HG02798 (cell line): ENCODE measurements around the gene CRYBG2.

Source experiments
- ATAC-seq: cut with Tn5 transposase; IDR thresholded peaks from one replicate; pipeline ENCODE4 v1.9.1; 2021; ENCODE audit warnings: mild to moderate bottlenecking; ENCODE audit not compliant: unreplicated experiment, poor library complexity

CRYBG2 gene

DNA sequence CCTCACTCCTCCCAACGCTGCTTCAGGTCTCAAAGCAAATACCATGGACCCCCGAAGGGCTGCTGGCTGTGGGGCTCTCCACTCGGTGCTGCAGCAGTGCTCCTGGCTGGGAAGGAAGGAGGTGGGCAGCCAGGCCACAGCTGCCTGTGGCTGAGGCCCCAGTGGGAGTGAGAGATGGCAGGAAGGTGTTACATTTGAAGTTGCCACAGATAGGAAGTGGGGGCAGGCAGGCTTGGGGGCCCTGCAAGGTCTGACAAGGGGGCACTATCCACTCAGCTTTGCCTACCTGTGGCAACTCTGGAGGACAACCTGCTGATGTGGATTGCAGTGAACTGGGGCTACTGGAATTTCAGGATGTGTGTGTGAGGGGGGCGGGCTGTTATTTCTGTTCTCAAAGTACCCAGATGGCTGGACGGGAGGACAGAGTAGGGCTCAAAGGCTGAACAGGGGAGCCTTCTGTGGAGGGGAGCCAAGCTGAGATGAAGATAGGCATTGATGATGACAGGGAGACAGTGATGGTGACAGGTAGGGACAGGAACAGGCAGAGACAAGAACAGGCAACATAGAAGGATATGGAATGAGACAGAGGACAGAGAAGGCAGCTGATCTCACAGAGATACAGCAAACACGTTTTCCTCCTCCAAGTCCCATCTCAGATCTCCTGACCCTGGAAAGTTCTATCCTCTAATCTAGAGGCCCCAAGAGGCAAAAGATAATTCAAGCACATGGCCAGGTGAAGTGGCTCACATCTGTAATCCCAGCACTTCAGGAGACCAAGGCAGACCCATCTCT, 16.9 kb upstream of the CRYBG2 start:
- ATAC-seq, result no peak

DNA sequence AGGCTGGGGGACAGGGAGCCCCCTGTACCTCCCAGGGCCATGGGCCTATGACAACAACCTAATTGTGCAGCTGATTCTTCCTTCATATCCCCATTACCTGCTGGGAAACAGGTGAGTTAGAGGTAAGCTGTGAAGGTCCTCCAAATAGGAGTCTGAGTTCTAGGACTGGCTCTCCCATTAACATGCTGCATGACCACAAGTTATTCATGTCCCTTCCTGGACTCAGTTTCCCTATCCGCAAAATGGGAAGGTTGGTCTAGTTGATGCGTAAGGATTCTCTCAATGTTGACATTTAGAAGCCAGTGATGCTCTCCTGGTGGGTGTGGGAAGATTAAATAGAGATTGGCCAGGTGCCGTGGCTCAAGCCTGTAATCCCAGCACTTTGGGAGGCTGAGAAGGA, 14.6 kb upstream of the CRYBG2 start:
- ATAC-seq, result no peak

DNA sequence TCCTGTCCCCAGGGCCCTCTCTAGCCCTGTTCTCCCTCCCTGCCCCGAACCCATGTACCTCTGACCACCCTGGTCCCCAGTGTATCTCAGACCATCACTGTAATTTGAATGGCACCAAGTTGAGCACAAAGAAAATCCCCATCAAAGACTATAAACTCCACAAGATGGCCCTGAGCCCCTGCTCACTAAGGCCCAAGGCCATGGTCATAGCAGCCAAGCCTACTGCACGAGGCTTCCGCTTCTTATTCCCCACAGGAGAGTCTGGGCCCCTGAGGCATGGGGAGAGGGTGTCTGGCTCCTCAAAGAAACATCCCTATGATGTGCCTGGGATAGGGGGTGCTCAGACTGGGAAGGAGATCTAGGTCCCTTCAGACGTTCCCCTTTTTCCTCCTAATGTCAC, 14.1 kb upstream of the CRYBG2 start:
- no peak for ATAC-seq

DNA sequence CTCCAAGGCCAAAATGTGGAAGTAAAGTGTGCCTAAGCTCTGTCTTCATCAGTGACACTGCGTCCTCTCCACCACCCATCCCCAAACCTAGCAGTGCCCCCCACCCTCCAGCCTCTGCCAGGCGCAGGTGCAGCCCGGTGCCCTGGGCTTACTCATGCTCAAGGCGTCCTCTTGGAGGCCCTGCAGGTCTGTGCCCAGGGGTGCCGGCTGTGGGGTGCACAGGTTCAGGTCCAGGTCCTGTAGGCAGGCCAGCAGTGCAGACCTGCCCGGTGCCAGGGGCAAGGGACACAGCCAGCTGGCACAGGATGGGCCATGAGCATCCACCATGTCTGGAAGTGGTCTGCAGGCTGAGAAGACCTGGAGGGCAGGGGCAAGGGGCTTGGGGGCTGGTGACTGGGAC, 13.5 kb upstream of the CRYBG2 start:
- no peak for ATAC-seq

DNA sequence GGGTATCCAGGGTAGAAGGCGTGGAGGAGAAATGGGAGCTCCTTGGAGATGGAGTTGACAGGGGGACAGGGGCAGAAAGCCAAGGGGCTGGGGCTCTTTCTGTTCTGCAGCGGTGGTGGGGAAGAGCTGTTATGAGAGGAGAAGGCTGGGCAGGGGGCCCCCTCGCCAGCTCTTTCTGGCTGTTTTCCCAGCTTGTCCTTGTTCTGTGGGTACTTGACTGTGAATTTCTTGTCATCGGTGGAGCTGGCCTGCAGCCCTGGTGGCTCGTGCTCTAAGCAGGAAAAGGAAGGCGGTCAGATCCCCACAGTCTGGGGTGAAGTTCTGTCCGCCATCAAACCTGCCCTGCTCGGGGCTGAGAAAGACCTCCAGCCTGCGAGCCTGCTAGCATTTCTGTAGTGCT, 11.0 kb upstream of the CRYBG2 start:
- no peak for ATAC-seq

DNA sequence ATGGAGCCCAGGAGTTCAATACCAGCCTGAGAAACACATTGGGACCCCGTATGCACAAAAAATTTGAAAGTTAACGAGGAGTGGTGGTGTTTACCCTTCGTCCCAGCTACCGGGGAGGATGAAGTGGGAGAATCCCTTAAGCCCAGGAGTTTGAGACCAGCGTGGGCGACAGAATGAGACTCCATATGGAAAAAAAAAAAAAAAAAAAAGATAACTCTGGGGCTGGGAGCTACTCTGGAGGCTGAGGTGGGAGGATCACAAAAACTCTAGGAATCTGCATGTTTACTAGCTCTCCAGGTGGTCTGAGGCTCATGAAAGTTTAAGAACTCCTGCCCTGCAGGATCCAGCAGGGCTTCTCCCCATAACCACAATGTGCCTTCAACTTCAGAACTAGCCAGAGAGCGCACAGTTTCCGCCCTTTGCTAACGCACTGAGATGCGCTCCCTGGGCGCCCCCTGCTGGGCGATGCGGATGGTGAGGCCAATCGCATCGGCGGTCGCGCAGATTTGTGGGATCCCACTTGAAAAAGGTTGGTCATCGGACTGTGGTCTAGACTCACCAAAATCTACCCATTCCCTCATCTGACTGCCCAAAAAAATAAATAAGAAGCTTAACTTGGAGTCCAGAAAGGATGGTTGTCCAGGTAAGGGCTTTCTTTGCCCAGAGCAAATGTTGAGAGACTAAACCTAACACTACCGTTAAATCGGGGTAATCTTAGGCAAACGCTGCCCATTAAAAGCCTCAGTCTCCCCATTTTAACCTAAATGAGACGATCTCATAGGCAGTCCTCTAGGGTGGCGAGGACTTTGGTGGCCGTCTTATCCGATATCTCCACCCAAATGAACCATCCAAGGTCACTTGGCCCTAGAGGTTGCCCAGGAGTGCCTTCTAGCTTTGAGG, 9.9 kb upstream of the CRYBG2 start:
- ATAC-seq, result peak; percentile 62

DNA sequence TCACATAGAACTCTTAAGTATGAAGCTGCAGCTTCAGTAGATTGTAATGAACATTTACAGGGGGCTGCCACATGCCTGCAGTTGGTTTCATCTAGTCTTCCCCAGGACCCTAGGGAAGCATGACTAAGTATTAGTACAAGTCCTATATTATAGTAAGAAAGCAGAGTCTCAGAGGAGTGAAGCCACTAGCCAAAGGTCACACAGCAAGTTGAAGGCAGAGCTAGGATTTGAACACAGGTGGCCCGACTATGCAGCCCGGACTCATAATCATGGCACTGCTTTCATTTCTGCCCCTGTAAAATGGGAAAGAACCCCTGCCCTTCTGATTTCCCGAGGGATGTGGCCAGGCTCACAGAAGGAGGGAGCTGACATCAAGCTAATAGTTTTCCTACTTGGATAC, 8.4 kb upstream of the CRYBG2 start:
- no peak for ATAC-seq

DNA sequence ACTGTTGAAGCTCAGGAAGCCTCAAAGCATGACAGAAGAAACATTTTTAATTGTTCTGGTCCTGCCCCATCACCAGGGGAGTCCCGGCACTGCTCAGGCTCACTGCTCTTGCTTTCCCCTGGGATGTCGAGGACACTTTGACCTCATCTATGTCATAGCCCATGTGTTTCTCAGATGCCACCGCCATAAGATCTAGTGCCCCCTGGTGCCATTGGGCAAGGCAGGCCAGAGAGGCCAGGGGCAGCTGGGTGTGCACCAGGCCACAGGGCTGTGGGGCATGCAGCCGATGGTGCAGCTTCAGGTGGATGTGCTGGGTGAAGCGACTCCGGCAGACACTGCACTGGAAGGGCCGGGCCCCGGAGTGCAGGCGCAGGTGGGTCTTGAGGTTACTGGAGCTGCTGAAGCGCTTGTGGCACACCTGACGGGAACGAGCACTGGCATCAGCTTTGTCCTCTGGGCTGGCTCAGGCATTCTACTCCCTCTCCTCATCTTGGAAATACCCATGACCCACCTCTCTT, 7.7 kb upstream of the CRYBG2 start:
- ATAC-seq, result no peak

DNA sequence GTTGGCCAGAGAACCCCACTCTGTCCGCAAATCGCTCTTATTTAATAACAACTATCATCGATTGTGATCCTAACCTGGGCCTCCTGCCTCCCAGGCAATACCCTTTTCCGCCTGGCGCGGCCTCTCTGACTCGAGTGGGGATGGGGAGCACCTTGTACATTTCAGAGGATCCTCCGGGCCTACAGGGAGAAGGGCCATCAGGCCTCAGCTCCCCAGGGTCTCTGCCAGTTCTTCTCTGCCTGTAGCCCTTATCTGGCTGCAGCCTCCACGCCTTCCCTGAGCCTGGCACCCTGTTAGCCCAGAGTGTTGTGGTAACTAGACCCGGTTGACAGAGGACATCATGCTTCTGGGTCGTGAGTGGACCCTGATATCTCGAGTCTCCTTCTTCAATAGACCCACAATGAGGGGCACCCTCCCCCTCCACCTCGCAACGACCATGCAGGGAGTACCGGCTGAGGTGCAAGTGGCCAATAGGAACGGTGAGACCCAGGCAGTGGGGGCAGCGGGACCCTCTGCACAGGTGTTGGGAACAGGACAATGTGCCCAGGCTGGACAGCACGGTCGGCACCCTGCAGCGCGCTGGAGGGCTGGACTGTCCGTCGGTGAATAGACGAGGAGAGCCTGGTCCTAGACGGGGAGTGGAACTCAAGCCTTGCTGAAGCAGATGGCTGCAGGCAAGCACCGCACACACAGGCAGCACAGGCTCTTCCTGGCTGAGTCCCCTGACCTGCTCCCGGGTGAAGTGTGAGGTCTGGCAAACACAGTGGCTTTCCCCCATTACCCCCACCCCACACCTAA, 7.1 kb upstream of the CRYBG2 start:
- ATAC-seq, result no peak

DNA sequence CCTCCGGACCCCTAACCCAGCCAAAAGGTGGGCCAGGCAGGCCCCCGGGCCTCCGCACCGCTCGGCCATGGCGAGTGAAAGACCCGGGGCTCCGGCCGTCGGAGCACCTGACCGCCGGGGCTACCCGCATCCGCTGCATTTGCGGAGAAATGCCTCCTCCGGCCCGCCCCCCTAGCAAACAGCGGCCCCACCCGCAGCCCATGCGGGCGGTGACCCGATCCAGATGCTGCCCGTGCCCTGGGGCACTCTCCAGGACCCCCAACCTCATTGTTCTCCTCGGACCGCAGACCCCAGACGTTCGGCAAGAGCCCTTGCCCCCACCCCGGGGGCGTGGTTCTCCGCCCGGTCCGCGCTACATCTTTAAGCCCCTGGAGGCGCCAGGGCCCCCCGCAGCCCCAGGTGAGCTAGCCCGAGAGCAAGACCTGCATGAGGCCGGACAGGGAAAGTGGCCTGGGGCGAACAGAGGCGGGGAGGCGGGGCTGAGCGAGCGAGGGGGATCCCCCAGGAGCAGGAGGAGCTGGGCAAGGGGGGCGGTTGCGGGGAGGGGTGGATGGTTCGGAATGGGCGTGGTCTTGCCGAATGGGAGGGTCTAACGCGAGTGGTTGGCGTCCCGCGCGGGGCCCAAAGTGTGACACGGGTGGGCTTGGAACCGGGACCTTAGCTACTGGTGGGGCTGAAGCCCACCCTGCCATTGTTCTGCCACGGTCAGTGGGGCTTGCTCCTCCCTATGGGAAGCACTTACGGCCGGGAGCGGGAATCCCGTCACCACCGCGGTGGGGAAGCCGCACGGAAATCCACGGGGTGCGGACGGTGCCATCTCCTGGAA, 6.3 kb upstream of the CRYBG2 start:
- ATAC-seq, result no peak

DNA sequence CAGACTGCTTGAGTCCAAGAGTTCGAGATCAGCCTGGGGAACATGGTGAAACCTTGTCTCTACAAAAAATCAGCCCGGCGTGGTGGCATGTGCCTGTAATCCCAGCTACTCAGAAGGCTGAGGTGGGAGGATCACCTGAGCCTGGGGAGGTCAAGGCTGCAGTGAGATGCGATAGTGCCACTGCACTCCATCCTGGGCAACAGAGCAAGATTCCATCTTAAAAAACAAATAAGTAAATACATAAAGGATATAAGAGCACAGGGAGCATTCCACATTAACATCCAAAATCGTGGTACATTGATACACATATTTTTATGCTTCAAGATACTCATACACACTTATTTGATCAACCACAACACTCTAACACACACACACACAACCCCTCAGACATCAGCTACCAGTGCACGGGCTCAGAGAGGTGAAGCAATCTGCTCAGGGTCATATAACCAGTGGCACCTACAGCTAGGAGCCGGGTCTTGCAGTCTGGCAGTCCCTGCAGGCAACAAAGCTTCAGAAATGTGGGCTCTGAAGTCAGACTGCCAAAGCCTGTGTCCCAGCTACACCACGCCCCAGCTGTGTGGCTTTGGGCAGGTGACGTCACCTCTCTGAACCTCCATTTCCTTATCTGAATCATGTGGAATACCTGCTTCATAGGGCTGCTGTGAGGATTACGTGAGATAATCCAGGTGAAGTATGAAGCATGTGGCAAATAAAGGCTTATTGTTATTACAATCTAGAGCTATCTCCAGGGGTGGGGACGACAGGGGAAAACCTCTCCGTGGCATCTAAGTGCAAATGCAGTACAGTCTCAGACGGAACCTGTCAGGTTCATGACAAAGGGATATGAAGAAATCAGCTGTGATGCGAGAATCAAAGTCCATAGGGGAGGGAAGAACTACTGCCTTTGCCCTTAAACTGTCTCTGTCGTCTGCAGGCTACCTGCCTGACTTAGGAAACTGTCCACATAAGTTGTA, 4.8 kb upstream of the CRYBG2 start:
- ATAC-seq, result no peak

DNA sequence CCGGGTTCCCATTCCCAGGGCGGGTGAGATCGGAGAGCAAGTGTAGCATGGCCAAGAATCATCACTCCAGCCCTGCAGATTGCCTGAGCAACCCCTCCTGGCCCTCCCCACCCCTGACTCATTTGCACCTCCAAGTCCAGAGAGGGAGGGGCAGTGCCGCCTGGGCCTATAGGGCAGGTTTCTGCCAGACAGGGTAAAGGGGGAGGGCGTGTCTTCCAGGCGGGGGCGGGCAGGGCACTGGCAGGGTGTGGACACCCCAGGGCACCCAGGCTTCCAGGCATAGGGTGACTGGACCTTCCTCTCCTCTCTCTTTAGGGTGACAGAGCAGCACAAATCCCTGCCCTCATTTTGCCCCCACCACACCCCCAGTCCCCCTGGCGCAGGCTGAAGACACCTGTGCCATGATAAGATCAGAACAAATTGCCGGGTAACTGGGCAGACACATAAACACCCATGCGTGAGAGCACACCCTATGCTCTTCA, 3.2 kb upstream of the CRYBG2 start:
- no peak for ATAC-seq

DNA sequence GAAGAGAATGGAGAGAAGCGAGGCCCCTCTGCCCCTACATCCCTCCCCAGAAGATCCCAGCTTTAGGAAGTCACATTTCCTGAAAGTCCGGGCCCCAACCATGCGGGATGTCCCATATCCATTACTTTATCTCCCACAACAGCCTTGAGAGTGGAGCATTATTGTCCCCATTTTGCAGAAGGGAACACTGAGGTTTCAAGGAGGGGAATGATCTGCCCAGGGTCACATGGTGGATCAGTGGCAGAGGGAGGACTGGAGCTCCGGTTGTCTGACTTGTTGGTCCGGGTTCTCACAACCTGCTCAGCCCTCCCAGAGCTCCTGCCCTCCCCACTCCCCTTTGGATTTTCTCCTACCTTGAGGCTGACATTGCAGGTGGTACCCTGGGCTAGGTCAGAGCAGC, 2.2 kb upstream of the CRYBG2 start:
- ATAC-seq, result no peak

DNA sequence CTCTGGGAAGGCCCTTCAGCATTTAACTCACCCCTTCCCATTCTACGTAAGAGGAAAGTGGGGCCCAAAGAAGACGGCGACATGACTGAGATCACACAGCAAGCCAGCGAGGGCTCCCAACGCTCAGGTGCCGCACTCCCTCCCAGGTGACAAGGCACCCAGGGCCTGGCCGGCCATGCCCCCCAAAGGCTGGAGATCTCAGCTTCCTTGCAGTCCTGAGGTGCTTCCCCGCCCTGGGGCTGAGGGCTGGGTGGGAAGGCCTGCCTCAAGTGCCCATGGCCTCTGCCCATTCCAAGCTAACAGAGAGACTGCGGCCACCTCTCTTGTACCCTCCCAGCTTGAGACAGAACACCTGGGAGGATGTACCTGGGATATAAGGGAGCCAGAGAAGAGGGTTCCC, 1.0 kb upstream of the CRYBG2 start:
- no peak for ATAC-seq

DNA sequence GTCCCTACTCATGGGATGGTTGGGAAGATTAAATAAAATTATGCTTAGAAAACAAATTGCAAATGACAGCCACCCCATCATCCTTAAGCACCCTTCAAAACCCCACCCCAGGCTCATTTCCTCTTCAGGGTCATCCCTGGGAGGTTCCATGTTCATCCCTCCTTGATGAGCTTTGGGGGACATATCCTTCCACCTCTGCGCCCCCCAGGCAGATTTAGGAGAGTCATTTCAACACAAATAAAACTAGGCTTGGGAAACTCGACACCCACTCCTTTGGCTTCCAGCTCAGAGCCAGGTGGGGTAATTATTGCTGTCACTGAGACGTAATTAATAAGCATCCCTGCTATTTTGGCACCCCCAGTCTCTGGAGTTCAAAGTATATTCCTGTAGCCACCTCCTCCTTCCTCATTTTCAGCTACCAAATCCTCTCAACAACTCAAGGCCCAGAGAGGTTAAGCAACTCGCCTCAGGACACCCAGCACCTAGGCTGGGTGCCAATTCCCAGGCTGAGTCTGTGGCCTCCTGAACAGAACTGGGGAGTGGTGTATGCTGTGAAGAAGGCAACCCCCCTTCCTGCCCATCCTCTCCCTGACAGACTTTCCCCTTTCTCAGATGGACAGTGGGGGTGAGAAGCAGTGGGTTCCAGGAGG, 595 bp downstream of the CRYBG2 start:
- ATAC-seq, result no peak

DNA sequence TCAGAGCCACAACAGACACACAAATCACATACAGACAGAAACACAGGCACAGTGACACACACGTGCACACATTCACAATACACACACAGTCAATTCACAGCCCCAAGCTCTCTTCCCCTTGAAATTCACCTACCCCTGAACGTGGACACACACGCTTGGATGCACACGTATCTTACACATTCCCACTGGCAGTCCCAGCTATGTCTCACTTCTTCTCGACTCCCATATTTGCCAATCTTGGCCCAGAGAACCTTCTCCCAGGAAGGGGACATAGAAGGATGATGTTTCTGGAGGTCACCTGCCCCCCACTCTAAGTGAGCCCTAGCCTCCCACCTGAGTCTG, 1.6 kb downstream of the CRYBG2 start:
- ATAC-seq, result no peak

DNA sequence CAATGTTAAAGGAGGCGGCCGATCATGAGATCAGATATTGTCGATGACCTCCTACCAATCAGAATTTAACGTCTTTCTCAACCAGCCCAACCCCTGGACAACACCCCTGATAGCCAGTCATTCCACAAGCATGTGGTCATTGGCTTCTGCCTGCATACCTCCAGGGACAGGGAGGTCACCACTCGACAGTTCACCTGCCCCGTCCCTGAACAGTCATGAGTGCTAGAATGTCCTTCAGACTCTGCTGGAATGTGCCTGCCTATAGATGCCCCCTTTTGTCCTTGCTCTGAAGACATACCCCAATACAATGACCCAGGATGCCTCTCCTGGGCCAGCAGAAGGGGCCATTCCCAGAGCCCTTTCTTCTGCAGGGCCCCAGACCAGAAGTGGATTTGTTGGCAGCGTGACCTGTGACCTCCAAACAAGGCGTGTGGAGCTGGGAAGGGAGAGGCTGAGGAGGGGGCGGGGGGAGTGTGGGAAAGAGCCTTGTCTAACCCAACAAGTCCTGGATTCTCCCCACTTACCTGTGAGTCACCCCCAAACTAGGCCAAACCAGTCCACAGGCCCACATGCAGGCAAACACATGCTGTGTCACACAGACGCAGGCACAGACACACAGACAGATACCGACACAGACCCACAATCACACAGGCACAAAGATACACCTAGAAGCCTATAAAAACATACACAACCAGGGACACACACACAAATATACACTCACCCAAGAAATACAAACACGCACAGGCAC, 2.2 kb downstream of the CRYBG2 start:
- ATAC-seq, result no peak
